Loucy (cell line): Measurements from ENCODE around the gene ODAD3.

Experiments
- CTCF ChIP-seq: fragments of 200-600 bp; sonication (generic); conservative IDR thresholded peaks from 2 replicates; pipeline ENCODE4 v1.5.1; 2014; ENCODE audit warnings: mild to moderate bottlenecking, antibody characterized with exemption, low read length
- EZH2phosphoT487 ChIP-seq: fragments of 200-600 bp; IDR thresholded peaks from 2 replicates; pipeline ENCODE4 v1.6.1; 2018; ENCODE audit warnings: antibody characterized with exemption, mild to moderate bottlenecking, moderate library complexity, borderline replicate concordance

DNA sequence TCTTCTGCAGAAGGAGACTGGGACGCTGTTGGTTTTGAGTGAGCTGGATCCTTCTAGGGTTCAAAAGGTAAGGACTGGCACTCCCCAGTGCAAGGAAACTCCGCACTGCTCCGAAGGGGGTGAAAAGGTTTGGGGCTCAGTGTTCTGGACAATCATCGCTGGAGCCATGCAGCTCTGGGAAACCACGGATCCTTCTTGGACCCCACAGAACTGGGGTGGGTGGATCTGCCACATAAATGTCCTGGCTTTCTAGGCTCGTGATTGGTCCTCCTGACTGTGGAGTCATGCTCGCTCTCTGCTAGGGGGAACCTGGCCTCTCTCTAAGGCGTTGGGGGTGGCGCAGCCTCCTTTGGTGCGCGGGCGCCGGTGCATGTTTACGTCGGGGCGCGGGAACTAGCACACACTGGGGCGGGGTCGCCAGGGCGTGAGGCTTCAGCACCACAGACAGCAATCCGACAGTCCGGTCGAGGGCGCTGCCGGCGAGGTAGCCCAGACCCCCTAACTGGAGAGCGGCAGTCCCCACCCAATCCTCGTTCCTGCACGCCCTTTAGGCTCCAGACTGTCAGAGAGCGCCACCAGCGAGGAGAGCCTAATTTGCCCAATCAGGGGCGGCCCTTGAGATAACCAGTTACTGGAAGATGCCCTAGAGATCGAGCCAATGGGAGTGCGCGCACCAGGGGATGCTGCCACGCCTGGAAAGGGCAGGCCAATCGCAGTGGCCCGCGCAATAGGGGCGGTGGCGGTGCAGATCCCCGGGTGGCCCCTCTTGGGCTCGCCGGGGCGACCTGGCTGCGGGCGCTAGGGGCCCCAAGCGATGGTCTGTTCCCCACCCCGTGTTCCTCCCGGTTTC, 46.8 kb upstream of the ODAD3 start:
- TF ChIP-seq CTCF (no peak), EZH2phosphoT487 (no peak)
